GM12873 (cell line): ENCODE measurements around the gene ADCY9.

Experiments
- CTCF ChIP-seq: IDR thresholded peaks from 2 replicates; pipeline ENCODE4 v1.5.1; 2012; ENCODE audit warnings: low read depth, mild to moderate bottlenecking, moderate library complexity, low read length, control low read depth; ENCODE audit not compliant: insufficient read depth; ENCODE audit errors: missing control alignments

The ADCY9 gene

GRCh38 chr16:4004206-4004605 lies 112.0 kb downstream of the ADCY9 start:
- TF ChIP-seq CTCF = no peak

GRCh38 chr16:4003576-4003975 lies 112.7 kb downstream of the ADCY9 start:
- TF ChIP-seq CTCF = no peak

- no peak for TF ChIP-seq CTCF
Measured at GRCh38 chr16:4003166-4003565, 113.1 kb downstream of the ADCY9 start.

- TF ChIP-seq CTCF = no peak
Measured at GRCh38 chr16:4002121-4002520, 114.1 kb downstream of the ADCY9 start.

- TF ChIP-seq CTCF = no peak
Measured at GRCh38 chr16:3999479-4000325, 116.5 kb downstream of the ADCY9 start.

GRCh38 chr16:3998793-3999478 lies 117.3 kb downstream of the ADCY9 start:
- no peak for TF ChIP-seq CTCF

GRCh38 chr16:3997231-3997841 lies 118.9 kb downstream of the ADCY9 start:
- TF ChIP-seq CTCF = no peak
